HCT116 (cell line): Measurements from ENCODE around the gene EOMES. TPM values are rescaled to one million over a fixed set of nuclear protein-coding genes. Genes with fewer than 3 reads are reported as not detected.

Source experiments
- ATAC-seq: fragments of 200-7000 bp; cut with Tn5 transposase; 2 replicates; pipeline ENCODE4 v1.9.1; 2020; ENCODE audit warnings: mild to moderate bottlenecking, moderate library complexity
- BruUV-seq: library from RNA; stranded (reverse); fragments of 400-500 nt; replicated peaks from 2 replicates; lab custom pipeline; 2021; lab: Mats Ljungman, UMichigan
- CTCF ChIA-PET: fragments of 300-600 bp; sonication (Branson Sonifier 250); formaldehyde crosslinking; loops from one replicate; lab custom pipeline; 2021; ENCODE audit warnings: antibody characterized with exemption; lab: Charles Lee
- POLR2A ChIA-PET: fragments of 300-600, 350-600 bp; sonication (Branson Sonifier 250); formaldehyde crosslinking; loops from one replicate; lab custom pipeline; 2021; ENCODE audit warnings: antibody characterized with exemption; lab: Charles Lee
- RAD21 ChIA-PET, 2 experiments: fragments of 300-600 bp; sonication (Branson Sonifier 250); formaldehyde crosslinking; loops; one replicate each; lab custom pipeline; 2023; ENCODE audit warnings: low total read pairs in 2 of 2; ENCODE audit not compliant: uncharacterized antibody in 2 of 2, unreplicated experiment in 2 of 2, low non-redundant PET in 1 of 2; lab: Charles Lee
- DNase-seq: peaks from one replicate; pipeline ENCODE4 v3.0.0-alpha.2; 2010; ENCODE audit warnings: low read depth, low spot score
- H2AFZ ChIP-seq: fragments of 200-600 bp; shearing (Covaris generic), sonication (generic); 2 replicates; pipeline ENCODE4 v1.6.1; 2017; ENCODE audit warnings: low read depth, mixed run types, mixed read lengths, antibody characterized with exemption, low read length; ENCODE audit not compliant: poor library complexity, severe bottlenecking
- H3K27ac ChIP-seq: 2 replicates; pipeline ENCODE4 v1.5.1; 2012; ENCODE audit warnings: low read depth, low read length
- H3K27me3 ChIP-seq: fragments of 200-600 bp; sonication (generic); 2 replicates; pipeline ENCODE4 v1.6.1; 2016; ENCODE audit warnings: mixed run types, low read length, mixed read lengths; ENCODE audit not compliant: insufficient read depth
- H3K36me3 ChIP-seq, 2 experiments: fragments of 200-500 bp in 1 of 2; fragments of 200-600 bp in 1 of 2; sonication (Bioruptor generic) in 1 of 2; sonication (generic) in 1 of 2; 2 replicates each; pipeline versions ENCODE4 v1.5.1 to v1.6.1; 2014 to 2016; ENCODE audit warnings: low read length in 2 of 2, inconsistent platforms in 1 of 2, mixed read lengths in 1 of 2, mixed run types in 1 of 2; ENCODE audit not compliant: insufficient read depth in 2 of 2, control insufficient read depth in 1 of 2
- H3K4me1 ChIP-seq, 2 experiments: fragments of 200-600 bp in 1 of 2; sonication (generic) in 1 of 2; 2 replicates each; pipeline versions ENCODE4 v1.5.1 to v1.6.1; 2012 to 2017; ENCODE audit warnings: low read length in 2 of 2, inconsistent platforms in 1 of 2, mild to moderate bottlenecking in 1 of 2, mixed read lengths in 1 of 2, mixed run types in 1 of 2, moderate library complexity in 1 of 2; ENCODE audit not compliant: insufficient read depth in 2 of 2, control insufficient read depth in 1 of 2
- H3K4me2 ChIP-seq: fragments of 200-600 bp; sonication (generic); 2 replicates; pipeline ENCODE4 v1.6.1; 2017; ENCODE audit warnings: mixed run types, low read length, mixed read lengths
- H3K4me3 ChIP-seq, 2 experiments: fragments of 200-600 bp in 1 of 2; sonication (generic) in 1 of 2; replicated peaks in 1 of 2; 2 replicates each; pipeline ENCODE4 v1.5.1; 2011 to 2016; ENCODE audit warnings: low read length in 2 of 2, control low read depth in 1 of 2, low read depth in 1 of 2, mild to moderate bottlenecking in 1 of 2, mixed read lengths in 1 of 2, mixed run types in 1 of 2
- H3K79me2 ChIP-seq: fragments of 200-600 bp; sonication (generic); 2 replicates; pipeline ENCODE4 v1.6.1; 2017; ENCODE audit warnings: mild to moderate bottlenecking, mixed run types, low read length, moderate library complexity, mixed read lengths; ENCODE audit not compliant: insufficient read depth
- H3K9ac ChIP-seq: fragments of 200-600 bp; sonication (generic); 2 replicates; pipeline ENCODE4 v1.6.1; 2016; ENCODE audit warnings: low read length, mixed read lengths
- H3K9me2 ChIP-seq: fragments of 200-600 bp; sonication (generic), shearing (Covaris generic); 2 replicates; pipeline ENCODE4 v1.6.1; 2017; ENCODE audit warnings: mixed run types, mild to moderate bottlenecking, moderate library complexity; ENCODE audit not compliant: insufficient read depth
- H3K9me3 ChIP-seq, 2 experiments: fragments of 200-500 bp in 1 of 2; fragments of 200-600 bp in 1 of 2; sonication (Bioruptor generic) in 1 of 2; sonication (generic) in 1 of 2; 2 replicates each; pipeline ENCODE4 v1.6.1; 2014 to 2017; ENCODE audit warnings: low read length in 2 of 2, mixed read lengths in 2 of 2, inconsistent platforms in 1 of 2, low read depth in 1 of 2, mild to moderate bottlenecking in 1 of 2, mixed run types in 1 of 2, moderate library complexity in 1 of 2; ENCODE audit not compliant: control insufficient read depth in 1 of 2, insufficient read depth in 1 of 2
- H4K20me1 ChIP-seq: fragments of 200-600 bp; sonication (generic), shearing (Covaris generic); 2 replicates; pipeline ENCODE4 v1.6.1; 2017; ENCODE audit warnings: mixed run types, mild to moderate bottlenecking, moderate library complexity; ENCODE audit not compliant: insufficient read depth
- ATF3 ChIP-seq: IDR thresholded peaks from 2 replicates; pipeline ENCODE4 v1.6.1; 2012
- CEBPB ChIP-seq: IDR thresholded peaks from 2 replicates; pipeline ENCODE4 v1.6.1; 2012; ENCODE audit warnings: low read depth
- EGR1 ChIP-seq: IDR thresholded peaks from 2 replicates; pipeline ENCODE4 v1.6.1; 2012; ENCODE audit warnings: low read depth
- EZH2 ChIP-seq: fragments of 200-600 bp; sonication (generic); IDR thresholded peaks from 2 replicates; pipeline ENCODE4 v1.6.1; 2017; ENCODE audit warnings: antibody characterized with exemption, mixed run types
- FOSL1 ChIP-seq: IDR thresholded peaks from 2 replicates; pipeline ENCODE4 v1.6.1; 2012; ENCODE audit warnings: low read depth
- POLR2AphosphoS5 ChIP-seq: IDR thresholded peaks from 2 replicates; pipeline ENCODE4 v1.6.1; 2011; ENCODE audit warnings: mild to moderate bottlenecking, low read depth, low read length, moderate library complexity
- RAD21 ChIP-seq: IDR thresholded peaks from 2 replicates; pipeline ENCODE4 v1.6.1; 2012; ENCODE audit warnings: low read depth, mild to moderate bottlenecking
- SIN3A ChIP-seq: IDR thresholded peaks from 2 replicates; pipeline ENCODE4 v1.6.1; 2012; ENCODE audit warnings: low read depth
- SRF ChIP-seq: IDR thresholded peaks from 2 replicates; pipeline ENCODE4 v1.6.1; 2012; ENCODE audit warnings: low read depth
- TCF7L2 ChIP-seq: IDR thresholded peaks from 2 replicates; pipeline ENCODE4 v1.7.0; 2011; ENCODE audit warnings: borderline replicate concordance, inconsistent platforms; ENCODE audit not compliant: insufficient read depth, insufficient read length; ENCODE audit errors: extremely low read depth
- YY1 ChIP-seq: IDR thresholded peaks from 2 replicates; pipeline ENCODE4 v1.6.1; 2011; ENCODE audit warnings: low read length, low read depth, moderate library complexity, mild to moderate bottlenecking; ENCODE audit not compliant: insufficient replicate concordance; ENCODE audit errors: extremely low read depth
- intact Hi-C: fragments of 100-400 bp; cut with micrococcal nuclease; formaldehyde crosslinking; loops from 2 replicates; pipeline ENCODE4 v1.10.0; 2022
- total RNA-seq: library from RNA; stranded (reverse); gene quantifications from one replicate; pipeline ENCODE4 v1.2.1, GENCODE V29; 2021; ENCODE audit not compliant: unreplicated experiment

The EOMES gene
- total RNA-seq, 1 experiment from 2014 or later, result 1.4 TPM

- intact Hi-C loops, result loop anchor here (2.0 kb wide), 2 partner anchors 574 to 1014 kb away; no protein-coding TSS in a partner anchor
- Histone ChIP-seq H3K9me3 (no peaks in the 10 kb centered on the region), H3K4me1 (peaks cover 0 to 4% of the 10 kb centered on the region in 2 experiments; a peak in 1 of 4 replicates), H3K27me3 (no peaks in the 10 kb centered on the region), H3K9me2 (no peaks in the 10 kb centered on the region), H2AFZ (no peak overlapping the region), H4K20me1 (no peaks in the 10 kb centered on the region), H3K79me2 (no peaks in the 10 kb centered on the region), H3K36me3 (no peaks in the 10 kb centered on the region), H3K4me3 (no peak overlapping the region), H3K27ac (no peak overlapping the region), H3K9ac (no peak overlapping the region), H3K4me2 (no peak overlapping the region)
- TF ChIP-seq EGR1 (no peak), SRF (no peak), EZH2 (no peak), TCF7L2 (no peak), POLR2AphosphoS5 (no peak), RAD21 (no peak), ATF3 (no peak), SIN3A (no peak), CEBPB (no peak), FOSL1 (no peak), YY1 (no peak)
- CTCF ChIA-PET, result interaction anchor here (1.6 to 3.9 kb wide), 4 partner anchors 9 to 614 kb away, joined by 5 to 47 read pairs (median 19); partner anchors contain the start of gene EOMES
- POLR2A ChIA-PET, result interaction anchor here (1.7 kb wide), 1 partner anchor 9 kb away, joined by 13 read pairs; the partner anchor contains the start of gene EOMES
- RAD21 ChIA-PET, result no interaction called here
- no peak for ATAC-seq
- DNase-seq, result no peak
- BruUV-seq, result no TSS peak
Measured at GRCh38 chr3:27713078-27713423, 9.1 kb downstream of the EOMES start.
